GM12891 (cell line): ENCODE data around the gene PLEKHG2.

Experiments
- POLR2A ChIP-seq: IDR thresholded peaks from 2 replicates; pipeline ENCODE4 v1.6.1; 2011; ENCODE audit warnings: low read depth, low read length, control low read depth
- POLR2AphosphoS5 ChIP-seq: IDR thresholded peaks from 2 replicates; pipeline ENCODE4 v1.6.1; 2011; ENCODE audit warnings: low read depth, low read length, control low read depth
- SPI1 ChIP-seq: IDR thresholded peaks from 2 replicates; pipeline ENCODE4 v1.6.1; 2011; ENCODE audit warnings: low read depth, low read length, control low read depth
- TAF1 ChIP-seq: IDR thresholded peaks from 2 replicates; pipeline ENCODE4 v1.6.1; 2011; ENCODE audit warnings: low read depth, low read length, control low read depth

DNA sequence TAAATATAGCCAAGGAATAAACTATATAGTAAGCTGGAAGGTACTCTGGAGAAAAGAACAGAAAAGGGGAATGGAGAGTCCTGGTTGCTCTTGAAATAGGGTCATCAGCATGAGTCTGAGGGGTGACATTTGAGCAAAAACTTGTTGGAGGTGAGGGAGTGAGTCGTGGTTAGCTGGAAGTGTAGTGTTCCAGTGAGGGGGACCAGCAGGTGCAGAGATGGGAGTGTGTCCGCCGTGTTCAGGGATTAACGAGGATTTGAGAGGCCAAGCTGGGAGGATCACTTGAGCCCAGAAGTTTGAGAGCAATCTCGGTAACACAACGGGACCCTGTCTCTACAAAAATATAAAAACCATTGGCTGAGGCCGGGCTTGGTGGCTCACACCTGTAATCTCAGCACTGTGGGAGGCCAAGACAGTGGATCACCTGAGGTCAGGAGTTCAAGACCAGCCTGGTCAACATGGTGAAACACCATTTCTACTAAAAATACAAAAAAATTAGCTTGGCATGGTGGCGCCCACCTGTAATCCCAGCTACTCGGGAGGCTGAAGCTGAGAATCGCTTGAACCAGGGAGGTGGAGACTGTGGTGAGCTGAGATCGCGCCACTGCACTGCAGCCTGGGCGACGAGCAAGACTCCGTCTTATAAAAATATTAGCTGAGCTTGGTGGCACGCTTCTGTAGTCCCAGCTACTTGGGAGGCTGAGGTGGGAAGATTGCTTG is 34.1 kb downstream of the PLEKHG2 start:
- TF ChIP-seq POLR2A (no peak; the same call in 1 of the 2 replicates), TAF1 (no peak), SPI1 (no peak), POLR2AphosphoS5 (no peak)
